HEK293 (cell line): ENCODE measurements around the gene BORCS6.
A peak's percentile ranks its signal among the peaks of the same experiment; 100 is the strongest.

Experiments
- GLIS1 ChIP-seq: fragments of 450-650 bp; formaldehyde crosslinking; IDR thresholded peaks from 2 replicates; pipeline ENCODE4 v1.5.1; 2016; ENCODE audit warnings: missing biosample characterization, missing genetic modification characterization
- IKZF3 ChIP-seq: fragments of 450-650 bp; IDR thresholded peaks from 2 replicates; pipeline ENCODE4 v1.5.0; 2018; ENCODE audit warnings: missing biosample characterization, mild to moderate bottlenecking, missing genetic modification characterization, moderate library complexity
- KLF16 ChIP-seq: fragments of 450-650 bp; formaldehyde crosslinking; IDR thresholded peaks from 2 replicates; pipeline ENCODE4 v1.5.1; 2017; ENCODE audit warnings: missing biosample characterization, missing genetic modification characterization
- OVOL3 ChIP-seq: fragments of 450-650 bp; formaldehyde crosslinking; IDR thresholded peaks from 2 replicates; pipeline ENCODE4 v1.5.1; 2016; ENCODE audit warnings: missing biosample characterization, missing genetic modification characterization
- PRDM1 ChIP-seq: fragments of 450-650 bp; formaldehyde crosslinking; IDR thresholded peaks from 2 replicates; pipeline ENCODE4; 2016; ENCODE audit warnings: missing biosample characterization, missing genetic modification characterization
- ZBTB48 ChIP-seq: fragments of 450-650 bp; formaldehyde crosslinking; IDR thresholded peaks from 2 replicates; pipeline ENCODE4 v1.5.1; 2016; ENCODE audit warnings: missing biosample characterization, missing genetic modification characterization
- ZNF10 ChIP-seq: fragments of 450-650 bp; formaldehyde crosslinking; IDR thresholded peaks from 2 replicates; pipeline ENCODE4 v1.5.1; 2017; ENCODE audit warnings: missing biosample characterization, missing genetic modification characterization
- ZNF140 ChIP-seq: fragments of 450-650 bp; formaldehyde crosslinking; IDR thresholded peaks from 2 replicates; pipeline ENCODE4 v1.5.1; 2016; ENCODE audit warnings: missing biosample characterization, missing genetic modification characterization
- ZNF146 ChIP-seq: fragments of 450-650 bp; formaldehyde crosslinking; IDR thresholded peaks from 2 replicates; pipeline ENCODE4 v1.5.1; 2016; ENCODE audit warnings: missing biosample characterization, missing genetic modification characterization
- ZNF292 ChIP-seq: fragments of 450-650 bp; formaldehyde crosslinking; IDR thresholded peaks from 2 replicates; pipeline ENCODE4 v1.5.1; 2016; ENCODE audit warnings: low read depth, missing biosample characterization, missing genetic modification characterization, borderline replicate concordance
- ZNF311 ChIP-seq: fragments of 450-650 bp; formaldehyde crosslinking; IDR thresholded peaks from 2 replicates; pipeline ENCODE4 v1.5.1; 2017; ENCODE audit warnings: missing biosample characterization, missing genetic modification characterization, borderline replicate concordance
- ZNF510 ChIP-seq: fragments of 450-650 bp; formaldehyde crosslinking; IDR thresholded peaks from 2 replicates; pipeline ENCODE4 v1.5.1; 2018; ENCODE audit warnings: mild to moderate bottlenecking, missing genetic modification characterization, missing biosample characterization; ENCODE audit not compliant: insufficient replicate concordance
- ZNF596 ChIP-seq: fragments of 450-650 bp; IDR thresholded peaks from 2 replicates; pipeline ENCODE4 v1.5.0; 2018; ENCODE audit warnings: missing biosample characterization, mild to moderate bottlenecking, missing genetic modification characterization, moderate library complexity
- ZNF600 ChIP-seq: fragments of 450-650 bp; formaldehyde crosslinking; IDR thresholded peaks from 2 replicates; pipeline ENCODE4 v1.5.1; 2016; ENCODE audit warnings: missing biosample characterization, missing genetic modification characterization
- ZNF621 ChIP-seq: fragments of 450-650 bp; formaldehyde crosslinking; IDR thresholded peaks from 2 replicates; pipeline ENCODE4 v1.5.1; 2017; ENCODE audit warnings: missing biosample characterization, missing genetic modification characterization
- ZXDB ChIP-seq: fragments of 450-650 bp; formaldehyde crosslinking; IDR thresholded peaks from 2 replicates; pipeline ENCODE4 v1.5.1; 2016; ENCODE audit warnings: missing biosample characterization, missing genetic modification characterization
- TF ChIP-seq, protein P1 (sequence below): fragments of 450-650 bp; formaldehyde crosslinking; IDR thresholded peaks from 2 replicates; pipeline ENCODE4 v1.5.1; 2016; ENCODE audit warnings: missing biosample characterization, missing genetic modification characterization
- TF ChIP-seq, protein P2 (sequence below): fragments of 450-650 bp; formaldehyde crosslinking; IDR thresholded peaks from 2 replicates; pipeline ENCODE4 v1.5.1; 2016; ENCODE audit warnings: missing biosample characterization, missing genetic modification characterization
- TF ChIP-seq, protein P3 (sequence below): fragments of 450-650 bp; formaldehyde crosslinking; IDR thresholded peaks from 2 replicates; pipeline ENCODE4 v1.5.1; 2017; ENCODE audit warnings: missing biosample characterization, missing genetic modification characterization
- TF ChIP-seq, protein P4 (sequence below): fragments of 450-650 bp; formaldehyde crosslinking; IDR thresholded peaks from 2 replicates; pipeline ENCODE4 v1.5.1; 2017; ENCODE audit warnings: missing biosample characterization, missing genetic modification characterization
- TF ChIP-seq, protein P5 (sequence below): fragments of 450-650 bp; formaldehyde crosslinking; IDR thresholded peaks from 2 replicates; pipeline ENCODE4 v1.5.1; 2016; ENCODE audit warnings: missing biosample characterization, missing genetic modification characterization, borderline replicate concordance
- TF ChIP-seq, protein P6 (sequence below): fragments of 450-650 bp; formaldehyde crosslinking; conservative IDR thresholded peaks from 2 replicates; pipeline ENCODE4 v1.5.1; 2016; ENCODE audit warnings: low read depth, missing biosample characterization, missing genetic modification characterization

BORCS6 gene

DNA sequence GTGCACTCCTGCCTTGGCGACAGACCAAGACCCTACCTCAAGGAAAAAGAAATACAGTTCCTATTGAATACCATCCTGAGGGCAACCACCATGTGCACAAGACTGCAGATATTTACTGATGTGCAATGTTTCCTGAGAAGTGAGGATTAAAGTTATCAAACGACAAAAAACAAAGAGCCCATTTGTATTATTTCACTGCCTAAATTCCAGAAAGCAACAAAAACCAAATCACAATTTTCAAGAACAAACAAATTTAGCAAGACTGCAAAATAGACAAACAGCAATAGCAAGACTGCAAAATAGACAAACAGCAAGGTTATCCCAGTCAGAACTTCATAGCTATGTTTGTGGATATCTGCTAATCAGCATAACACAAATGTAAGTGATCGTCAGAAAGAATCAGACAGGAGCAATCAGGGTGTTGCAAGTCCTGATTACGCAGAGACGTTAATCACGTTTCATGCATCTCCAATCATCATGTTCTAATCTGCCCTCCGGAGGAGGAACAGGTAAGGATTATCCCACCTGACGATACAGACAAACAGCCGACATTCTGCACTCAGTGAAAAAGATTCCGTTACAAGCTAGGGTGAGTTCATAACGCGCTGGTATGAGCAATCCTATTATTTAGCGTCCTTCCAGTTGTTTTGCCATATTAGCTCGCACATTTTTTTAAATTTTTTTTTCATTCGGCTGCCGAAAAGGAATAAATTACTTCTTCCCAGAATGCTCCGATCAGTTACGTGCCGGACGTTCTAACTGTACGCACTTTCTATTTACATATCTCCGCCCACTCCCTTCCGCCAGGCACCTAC, 16.7 kb downstream of the BORCS6 start (continued):
- TF ChIP-seq ZNF292 (tag by site-specific recombination): no peak
- peak; percentile 88 for TF ChIP-seq ZNF10
- TF ChIP-seq, protein P1, sequence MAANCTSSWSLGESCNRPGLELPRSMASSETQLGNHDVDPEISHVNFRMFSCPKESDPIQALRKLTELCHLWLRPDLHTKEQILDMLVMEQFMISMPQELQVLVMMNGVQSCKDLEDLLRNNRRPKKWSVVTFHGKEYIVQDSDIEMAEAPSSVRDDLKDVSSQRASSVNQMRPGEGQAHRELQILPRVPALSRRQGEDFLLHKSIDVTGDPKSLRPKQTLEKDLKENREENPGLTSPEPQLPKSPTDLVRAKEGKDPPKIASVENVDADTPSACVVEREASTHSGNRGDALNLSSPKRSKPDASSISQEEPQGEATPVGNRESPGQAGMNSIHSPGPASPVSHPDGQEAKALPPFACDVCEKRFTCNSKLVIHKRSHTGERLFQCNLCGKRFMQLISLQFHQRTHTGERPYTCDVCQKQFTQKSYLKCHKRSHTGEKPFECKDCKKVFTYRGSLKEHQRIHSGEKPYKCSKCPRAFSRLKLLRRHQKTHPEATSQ (tag by site-specific recombination): peak; percentile 87; the same call in 1 of the 2 replicates
- TF ChIP-seq ZNF510 (tag by site-specific recombination): no peak
- no peak for TF ChIP-seq ZNF140 (tag by site-specific recombination)
- TF ChIP-seq ZNF600: peak; percentile 97
- peak; percentile 91 for TF ChIP-seq KLF16 (tag by site-specific recombination)
- TF ChIP-seq, protein P2, sequence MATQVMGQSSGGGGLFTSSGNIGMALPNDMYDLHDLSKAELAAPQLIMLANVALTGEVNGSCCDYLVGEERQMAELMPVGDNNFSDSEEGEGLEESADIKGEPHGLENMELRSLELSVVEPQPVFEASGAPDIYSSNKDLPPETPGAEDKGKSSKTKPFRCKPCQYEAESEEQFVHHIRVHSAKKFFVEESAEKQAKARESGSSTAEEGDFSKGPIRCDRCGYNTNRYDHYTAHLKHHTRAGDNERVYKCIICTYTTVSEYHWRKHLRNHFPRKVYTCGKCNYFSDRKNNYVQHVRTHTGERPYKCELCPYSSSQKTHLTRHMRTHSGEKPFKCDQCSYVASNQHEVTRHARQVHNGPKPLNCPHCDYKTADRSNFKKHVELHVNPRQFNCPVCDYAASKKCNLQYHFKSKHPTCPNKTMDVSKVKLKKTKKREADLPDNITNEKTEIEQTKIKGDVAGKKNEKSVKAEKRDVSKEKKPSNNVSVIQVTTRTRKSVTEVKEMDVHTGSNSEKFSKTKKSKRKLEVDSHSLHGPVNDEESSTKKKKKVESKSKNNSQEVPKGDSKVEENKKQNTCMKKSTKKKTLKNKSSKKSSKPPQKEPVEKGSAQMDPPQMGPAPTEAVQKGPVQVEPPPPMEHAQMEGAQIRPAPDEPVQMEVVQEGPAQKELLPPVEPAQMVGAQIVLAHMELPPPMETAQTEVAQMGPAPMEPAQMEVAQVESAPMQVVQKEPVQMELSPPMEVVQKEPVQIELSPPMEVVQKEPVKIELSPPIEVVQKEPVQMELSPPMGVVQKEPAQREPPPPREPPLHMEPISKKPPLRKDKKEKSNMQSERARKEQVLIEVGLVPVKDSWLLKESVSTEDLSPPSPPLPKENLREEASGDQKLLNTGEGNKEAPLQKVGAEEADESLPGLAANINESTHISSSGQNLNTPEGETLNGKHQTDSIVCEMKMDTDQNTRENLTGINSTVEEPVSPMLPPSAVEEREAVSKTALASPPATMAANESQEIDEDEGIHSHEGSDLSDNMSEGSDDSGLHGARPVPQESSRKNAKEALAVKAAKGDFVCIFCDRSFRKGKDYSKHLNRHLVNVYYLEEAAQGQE (tag by site-specific recombination): peak; percentile 49; the same call in 1 of the 2 replicates
- TF ChIP-seq OVOL3 (tag by site-specific recombination): peak; percentile 72; the same call in 1 of the 2 replicates
- 0 out of 2 replicates have a peak, but pooled peaks have one; percentile 34 for TF ChIP-seq ZNF596 (tag by site-specific recombination)
- TF ChIP-seq, protein P3, sequence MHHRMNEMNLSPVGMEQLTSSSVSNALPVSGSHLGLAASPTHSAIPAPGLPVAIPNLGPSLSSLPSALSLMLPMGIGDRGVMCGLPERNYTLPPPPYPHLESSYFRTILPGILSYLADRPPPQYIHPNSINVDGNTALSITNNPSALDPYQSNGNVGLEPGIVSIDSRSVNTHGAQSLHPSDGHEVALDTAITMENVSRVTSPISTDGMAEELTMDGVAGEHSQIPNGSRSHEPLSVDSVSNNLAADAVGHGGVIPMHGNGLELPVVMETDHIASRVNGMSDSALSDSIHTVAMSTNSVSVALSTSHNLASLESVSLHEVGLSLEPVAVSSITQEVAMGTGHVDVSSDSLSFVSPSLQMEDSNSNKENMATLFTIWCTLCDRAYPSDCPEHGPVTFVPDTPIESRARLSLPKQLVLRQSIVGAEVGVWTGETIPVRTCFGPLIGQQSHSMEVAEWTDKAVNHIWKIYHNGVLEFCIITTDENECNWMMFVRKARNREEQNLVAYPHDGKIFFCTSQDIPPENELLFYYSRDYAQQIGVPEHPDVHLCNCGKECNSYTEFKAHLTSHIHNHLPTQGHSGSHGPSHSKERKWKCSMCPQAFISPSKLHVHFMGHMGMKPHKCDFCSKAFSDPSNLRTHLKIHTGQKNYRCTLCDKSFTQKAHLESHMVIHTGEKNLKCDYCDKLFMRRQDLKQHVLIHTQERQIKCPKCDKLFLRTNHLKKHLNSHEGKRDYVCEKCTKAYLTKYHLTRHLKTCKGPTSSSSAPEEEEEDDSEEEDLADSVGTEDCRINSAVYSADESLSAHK (tag by site-specific recombination): peak; percentile 71
- peak; percentile 97 for TF ChIP-seq IKZF3 (tag by site-specific recombination)
- TF ChIP-seq ZNF311: no peak
- TF ChIP-seq, protein P4, sequence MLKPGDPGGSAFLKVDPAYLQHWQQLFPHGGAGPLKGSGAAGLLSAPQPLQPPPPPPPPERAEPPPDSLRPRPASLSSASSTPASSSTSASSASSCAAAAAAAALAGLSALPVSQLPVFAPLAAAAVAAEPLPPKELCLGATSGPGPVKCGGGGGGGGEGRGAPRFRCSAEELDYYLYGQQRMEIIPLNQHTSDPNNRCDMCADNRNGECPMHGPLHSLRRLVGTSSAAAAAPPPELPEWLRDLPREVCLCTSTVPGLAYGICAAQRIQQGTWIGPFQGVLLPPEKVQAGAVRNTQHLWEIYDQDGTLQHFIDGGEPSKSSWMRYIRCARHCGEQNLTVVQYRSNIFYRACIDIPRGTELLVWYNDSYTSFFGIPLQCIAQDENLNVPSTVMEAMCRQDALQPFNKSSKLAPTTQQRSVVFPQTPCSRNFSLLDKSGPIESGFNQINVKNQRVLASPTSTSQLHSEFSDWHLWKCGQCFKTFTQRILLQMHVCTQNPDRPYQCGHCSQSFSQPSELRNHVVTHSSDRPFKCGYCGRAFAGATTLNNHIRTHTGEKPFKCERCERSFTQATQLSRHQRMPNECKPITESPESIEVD (tag by site-specific recombination): peak; percentile 98
- TF ChIP-seq ZNF621 (tag by site-specific recombination): no peak
- peak; percentile 37; the same call in 1 of the 2 replicates for TF ChIP-seq GLIS1 (tag by site-specific recombination)
- TF ChIP-seq ZXDB (tag by site-specific recombination): peak; percentile 70
- TF ChIP-seq ZBTB48: no peak
- TF ChIP-seq, protein P5, sequence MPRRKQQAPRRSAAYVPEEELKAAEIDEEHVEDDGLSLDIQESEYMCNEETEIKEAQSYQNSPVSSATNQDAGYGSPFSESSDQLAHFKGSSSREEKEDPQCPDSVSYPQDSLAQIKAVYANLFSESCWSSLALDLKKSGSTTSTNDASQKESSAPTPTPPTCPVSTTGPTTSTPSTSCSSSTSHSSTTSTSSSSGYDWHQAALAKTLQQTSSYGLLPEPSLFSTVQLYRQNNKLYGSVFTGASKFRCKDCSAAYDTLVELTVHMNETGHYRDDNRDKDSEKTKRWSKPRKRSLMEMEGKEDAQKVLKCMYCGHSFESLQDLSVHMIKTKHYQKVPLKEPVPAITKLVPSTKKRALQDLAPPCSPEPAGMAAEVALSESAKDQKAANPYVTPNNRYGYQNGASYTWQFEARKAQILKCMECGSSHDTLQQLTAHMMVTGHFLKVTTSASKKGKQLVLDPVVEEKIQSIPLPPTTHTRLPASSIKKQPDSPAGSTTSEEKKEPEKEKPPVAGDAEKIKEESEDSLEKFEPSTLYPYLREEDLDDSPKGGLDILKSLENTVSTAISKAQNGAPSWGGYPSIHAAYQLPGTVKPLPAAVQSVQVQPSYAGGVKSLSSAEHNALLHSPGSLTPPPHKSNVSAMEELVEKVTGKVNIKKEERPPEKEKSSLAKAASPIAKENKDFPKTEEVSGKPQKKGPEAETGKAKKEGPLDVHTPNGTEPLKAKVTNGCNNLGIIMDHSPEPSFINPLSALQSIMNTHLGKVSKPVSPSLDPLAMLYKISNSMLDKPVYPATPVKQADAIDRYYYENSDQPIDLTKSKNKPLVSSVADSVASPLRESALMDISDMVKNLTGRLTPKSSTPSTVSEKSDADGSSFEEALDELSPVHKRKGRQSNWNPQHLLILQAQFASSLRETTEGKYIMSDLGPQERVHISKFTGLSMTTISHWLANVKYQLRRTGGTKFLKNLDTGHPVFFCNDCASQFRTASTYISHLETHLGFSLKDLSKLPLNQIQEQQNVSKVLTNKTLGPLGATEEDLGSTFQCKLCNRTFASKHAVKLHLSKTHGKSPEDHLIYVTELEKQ (tag by site-specific recombination): peak; percentile 97
- TF ChIP-seq ZNF146 (tag by site-specific recombination): peak; percentile 68
- TF ChIP-seq PRDM1 (tag by site-specific recombination): peak; percentile 68
- TF ChIP-seq, protein P6, sequence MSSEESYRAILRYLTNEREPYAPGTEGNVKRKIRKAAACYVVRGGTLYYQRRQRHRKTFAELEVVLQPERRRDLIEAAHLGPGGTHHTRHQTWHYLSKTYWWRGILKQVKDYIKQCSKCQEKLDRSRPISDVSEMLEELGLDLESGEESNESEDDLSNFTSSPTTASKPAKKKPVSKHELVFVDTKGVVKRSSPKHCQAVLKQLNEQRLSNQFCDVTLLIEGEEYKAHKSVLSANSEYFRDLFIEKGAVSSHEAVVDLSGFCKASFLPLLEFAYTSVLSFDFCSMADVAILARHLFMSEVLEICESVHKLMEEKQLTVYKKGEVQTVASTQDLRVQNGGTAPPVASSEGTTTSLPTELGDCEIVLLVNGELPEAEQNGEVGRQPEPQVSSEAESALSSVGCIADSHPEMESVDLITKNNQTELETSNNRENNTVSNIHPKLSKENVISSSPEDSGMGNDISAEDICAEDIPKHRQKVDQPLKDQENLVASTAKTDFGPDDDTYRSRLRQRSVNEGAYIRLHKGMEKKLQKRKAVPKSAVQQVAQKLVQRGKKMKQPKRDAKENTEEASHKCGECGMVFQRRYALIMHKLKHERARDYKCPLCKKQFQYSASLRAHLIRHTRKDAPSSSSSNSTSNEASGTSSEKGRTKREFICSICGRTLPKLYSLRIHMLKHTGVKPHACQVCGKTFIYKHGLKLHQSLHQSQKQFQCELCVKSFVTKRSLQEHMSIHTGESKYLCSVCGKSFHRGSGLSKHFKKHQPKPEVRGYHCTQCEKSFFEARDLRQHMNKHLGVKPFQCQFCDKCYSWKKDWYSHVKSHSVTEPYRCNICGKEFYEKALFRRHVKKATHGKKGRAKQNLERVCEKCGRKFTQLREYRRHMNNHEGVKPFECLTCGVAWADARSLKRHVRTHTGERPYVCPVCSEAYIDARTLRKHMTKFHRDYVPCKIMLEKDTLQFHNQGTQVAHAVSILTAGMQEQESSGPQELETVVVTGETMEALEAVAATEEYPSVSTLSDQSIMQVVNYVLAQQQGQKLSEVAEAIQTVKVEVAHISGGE (tag by site-specific recombination): peak; percentile 74
